ENCODE data around the gene TGFA.

Gene TGFA

GRCh38 chr2:70546376-70546775 lies 7.2 kb downstream of the TGFA start:
- H3K9me3 ChIP-seq (ENCODE audit: control insufficient read depth, insufficient read depth, low read length): no peaks in the 10 kb centered on the region
- no peak overlapping the region for H3K9ac ChIP-seq (ENCODE audit: low read depth, low read length)
- H3K4me1 ChIP-seq (ENCODE audit: insufficient read depth, low read length): no peaks in the 10 kb centered on the region; the same call in 1 of the 2 replicates
- no peaks in the 10 kb centered on the region for H3K36me3 ChIP-seq (ENCODE audit: insufficient read depth, low read length)

GRCh38 chr2:70541481-70542020 lies 12.1 kb downstream of the TGFA start:
- Histone ChIP-seq H3K9ac (ENCODE audit: low read depth, low read length) (no peak overlapping the region), H3K9me3 (ENCODE audit: control insufficient read depth, insufficient read depth, low read length) (peaks cover 4% of the 10 kb centered on the region; the same call in 1 of the 2 replicates), H3K36me3 (ENCODE audit: insufficient read depth, low read length) (no peaks in the 10 kb centered on the region), H3K4me1 (ENCODE audit: insufficient read depth, low read length) (no peaks in the 10 kb centered on the region; the same call in 1 of the 2 replicates)

- no peaks in the 10 kb centered on the region; the same call in 1 of the 2 replicates for H3K4me1 ChIP-seq (ENCODE audit: insufficient read depth, low read length)
- H3K36me3 ChIP-seq (ENCODE audit: insufficient read depth, low read length): no peaks in the 10 kb centered on the region
- H3K9ac ChIP-seq (ENCODE audit: low read depth, low read length): no peak overlapping the region
- H3K9me3 ChIP-seq (ENCODE audit: control insufficient read depth, insufficient read depth, low read length): peaks cover 4% of the 10 kb centered on the region; the same call in 1 of the 2 replicates
Observed at GRCh38 chr2:70537840-70538239, 15.8 kb downstream of the TGFA start.

GRCh38 chr2:70536517-70537055 lies 17.0 kb downstream of the TGFA start:
- H3K36me3 ChIP-seq (ENCODE audit: insufficient read depth, low read length): no peaks in the 10 kb centered on the region
- peaks cover 4% of the 10 kb centered on the region; the same call in 1 of the 2 replicates for H3K9me3 ChIP-seq (ENCODE audit: control insufficient read depth, insufficient read depth, low read length)
- no peaks in the 10 kb centered on the region for H3K4me1 ChIP-seq (ENCODE audit: insufficient read depth, low read length)
- H3K9ac ChIP-seq (ENCODE audit: low read depth, low read length): no peak overlapping the region

GRCh38 chr2:70535573-70535972 lies 18.1 kb downstream of the TGFA start:
- Histone ChIP-seq H3K4me1 (ENCODE audit: insufficient read depth, low read length) (no peaks in the 10 kb centered on the region), H3K9me3 (ENCODE audit: control insufficient read depth, insufficient read depth, low read length) (peaks cover 7% of the 10 kb centered on the region; the same call in 1 of the 2 replicates), H3K9ac (ENCODE audit: low read depth, low read length) (no peak overlapping the region), H3K36me3 (ENCODE audit: insufficient read depth, low read length) (no peaks in the 10 kb centered on the region)

GRCh38 chr2:70534183-70534836 lies 19.3 kb downstream of the TGFA start:
- Histone ChIP-seq H3K36me3 (ENCODE audit: insufficient read depth, low read length) (no peaks in the 10 kb centered on the region), H3K4me1 (ENCODE audit: insufficient read depth, low read length) (no peaks in the 10 kb centered on the region), H3K9me3 (ENCODE audit: control insufficient read depth, insufficient read depth, low read length) (peaks cover 7% of the 10 kb centered on the region; the same call in 1 of the 2 replicates), H3K9ac (ENCODE audit: low read depth, low read length) (no peak overlapping the region)

GRCh38 chr2:70532244-70532935 lies 21.2 kb downstream of the TGFA start:
- Histone ChIP-seq H3K36me3 (ENCODE audit: insufficient read depth, low read length) (no peaks in the 10 kb centered on the region), H3K9me3 (ENCODE audit: control insufficient read depth, insufficient read depth, low read length) (0 out of 2 replicates have a peak, but pooled peaks cover 3% of the 10 kb centered on the region), H3K9ac (ENCODE audit: low read depth, low read length) (no peak overlapping the region), H3K4me1 (ENCODE audit: insufficient read depth, low read length) (no peaks in the 10 kb centered on the region)

- H3K9me3 ChIP-seq (ENCODE audit: control insufficient read depth, insufficient read depth, low read length): 0 out of 2 replicates have a peak, but pooled peaks cover 3% of the 10 kb centered on the region
- no peak overlapping the region for H3K9ac ChIP-seq (ENCODE audit: low read depth, low read length)
- H3K36me3 ChIP-seq (ENCODE audit: insufficient read depth, low read length): no peaks in the 10 kb centered on the region
- no peaks in the 10 kb centered on the region for H3K4me1 ChIP-seq (ENCODE audit: insufficient read depth, low read length)
Observed at GRCh38 chr2:70531419-70532086, 22.1 kb downstream of the TGFA start.

GRCh38 chr2:70529610-70530009 lies 24.0 kb downstream of the TGFA start:
- Histone ChIP-seq H3K9me3 (ENCODE audit: control insufficient read depth, insufficient read depth, low read length) (0 out of 2 replicates have a peak, but pooled peaks cover 3% of the 10 kb centered on the region), H3K36me3 (ENCODE audit: insufficient read depth, low read length) (no peaks in the 10 kb centered on the region), H3K9ac (ENCODE audit: low read depth, low read length) (no peak overlapping the region), H3K4me1 (ENCODE audit: insufficient read depth, low read length) (peaks cover 3% of the 10 kb centered on the region; the same call in 1 of the 2 replicates)

- peaks cover 9% of the 10 kb centered on the region for H3K4me1 ChIP-seq (ENCODE audit: insufficient read depth, low read length)
- 0 out of 2 replicates have a peak, but pooled peaks cover 3% of the 10 kb centered on the region for H3K9me3 ChIP-seq (ENCODE audit: control insufficient read depth, insufficient read depth, low read length)
- H3K9ac ChIP-seq (ENCODE audit: low read depth, low read length): no peak overlapping the region
- no peaks in the 10 kb centered on the region for H3K36me3 ChIP-seq (ENCODE audit: insufficient read depth, low read length)
Observed at GRCh38 chr2:70528929-70529328, 24.7 kb downstream of the TGFA start.

GRCh38 chr2:70528276-70528675 lies 25.4 kb downstream of the TGFA start:
- H3K36me3 ChIP-seq (ENCODE audit: insufficient read depth, low read length): no peaks in the 10 kb centered on the region
- H3K9ac ChIP-seq (ENCODE audit: low read depth, low read length): no peak overlapping the region
- H3K9me3 ChIP-seq (ENCODE audit: control insufficient read depth, insufficient read depth, low read length): 0 out of 2 replicates have a peak, but pooled peaks cover 3% of the 10 kb centered on the region
- peaks cover 16% of the 10 kb centered on the region for H3K4me1 ChIP-seq (ENCODE audit: insufficient read depth, low read length)

GRCh38 chr2:70527447-70528080 lies 26.1 kb downstream of the TGFA start:
- Histone ChIP-seq H3K9ac (ENCODE audit: low read depth, low read length) (no peak overlapping the region), H3K36me3 (ENCODE audit: insufficient read depth, low read length) (no peaks in the 10 kb centered on the region), H3K9me3 (ENCODE audit: control insufficient read depth, insufficient read depth, low read length) (0 out of 2 replicates have a peak, but pooled peaks cover 3% of the 10 kb centered on the region), H3K4me1 (ENCODE audit: insufficient read depth, low read length) (peaks cover 18% of the 10 kb centered on the region)

GRCh38 chr2:70526126-70526525 lies 27.5 kb downstream of the TGFA start:
- Histone ChIP-seq H3K9ac (ENCODE audit: low read depth, low read length) (no peak overlapping the region), H3K36me3 (ENCODE audit: insufficient read depth, low read length) (no peaks in the 10 kb centered on the region), H3K4me1 (ENCODE audit: insufficient read depth, low read length) (peaks cover 18% of the 10 kb centered on the region), H3K9me3 (ENCODE audit: control insufficient read depth, insufficient read depth, low read length) (0 out of 2 replicates have a peak, but pooled peaks cover under 1% of the 10 kb centered on the region)

- peaks cover 18% of the 10 kb centered on the region for H3K4me1 ChIP-seq (ENCODE audit: insufficient read depth, low read length)
- H3K9ac ChIP-seq (ENCODE audit: low read depth, low read length): no peak overlapping the region
- no peaks in the 10 kb centered on the region for H3K9me3 ChIP-seq (ENCODE audit: control insufficient read depth, insufficient read depth, low read length)
- no peaks in the 10 kb centered on the region for H3K36me3 ChIP-seq (ENCODE audit: insufficient read depth, low read length)
Observed at GRCh38 chr2:70525032-70525431, 28.6 kb downstream of the TGFA start.
